Liver (tissue), 9 donors: ENCODE measurements around the gene RAPH1. TPM values are rescaled to one million over a fixed set of nuclear protein-coding genes. Genes with fewer than 3 reads are reported as not detected.
"Not testable (repeated sequence)": the region's sequence is repeated elsewhere in the genome, so short reads cannot be mapped to it uniquely, and the experiment has no call there.

ENCODE experiments used
- DNase-seq: peaks from one replicate; pipeline ENCODE4 v3.0.0-alpha.2; 2017; ENCODE audit warnings: low spot score
- H3K27ac ChIP-seq, 2 donors: one replicate each; pipeline ENCODE4 v1.7.0; 2013; ENCODE audit warnings: inconsistent platforms in 2 of 2, low read length in 2 of 2, control low read depth in 1 of 2, low read depth in 1 of 2, mild to moderate bottlenecking in 1 of 2
- H3K27me3 ChIP-seq, 4 donors: one replicate each; pipeline versions ENCODE4 v1.6.1 to v1.7.0; 2013; ENCODE audit warnings: low read length in 3 of 4, inconsistent platforms in 1 of 4, mild to moderate bottlenecking in 1 of 4, moderate library complexity in 1 of 4; ENCODE audit not compliant: control insufficient read depth in 4 of 4, insufficient read depth in 4 of 4
- H3K36me3 ChIP-seq, 4 donors: one replicate each; pipeline versions ENCODE4 v1.6.1 to v1.7.0; 2013; ENCODE audit warnings: low read length in 3 of 4, mild to moderate bottlenecking in 3 of 4, low read depth in 1 of 4, moderate library complexity in 1 of 4; ENCODE audit not compliant: control insufficient read depth in 4 of 4, insufficient read depth in 3 of 4
- H3K4me1 ChIP-seq, 4 donors: one replicate each; pipeline versions ENCODE4 v1.6.1 to v1.7.0; 2013; ENCODE audit warnings: low read length in 3 of 4, mild to moderate bottlenecking in 3 of 4, moderate library complexity in 1 of 4; ENCODE audit not compliant: control insufficient read depth in 4 of 4, insufficient read depth in 4 of 4
- H3K4me3 ChIP-seq, 3 donors: one replicate each; pipeline versions ENCODE4 v1.6.1 to v1.7.0; 2013; ENCODE audit warnings: low read length in 3 of 3, control low read depth in 1 of 3, low read depth in 1 of 3, mild to moderate bottlenecking in 1 of 3
- H3K9ac ChIP-seq, 2 donors: one replicate each; pipeline ENCODE4 v1.7.0; 2013; ENCODE audit warnings: low read length in 2 of 2, mild to moderate bottlenecking in 2 of 2, moderate library complexity in 2 of 2, control low read depth in 1 of 2, low read depth in 1 of 2
- H3K9me3 ChIP-seq, 4 donors: one replicate each; pipeline versions ENCODE4 v1.6.1 to v1.7.0; 2013; ENCODE audit warnings: low read length in 3 of 4; ENCODE audit not compliant: control insufficient read depth in 4 of 4
- ATF3 ChIP-seq: IDR thresholded peaks from 2 replicates; pipeline ENCODE4 v1.6.1; 2016; ENCODE audit warnings: antibody characterized with exemption
- GABPA ChIP-seq, 2 donors: IDR thresholded peaks in 1 of 2; conservative IDR thresholded peaks in 1 of 2; 2 replicates each; pipeline ENCODE4 v1.6.1; 2016; ENCODE audit warnings: antibody characterized with exemption in 2 of 2, mild to moderate bottlenecking in 1 of 2, moderate library complexity in 1 of 2
- HNF4A ChIP-seq, 2 donors: conservative IDR thresholded peaks; 2 replicates each; pipeline ENCODE4 v1.6.1; 2016; ENCODE audit warnings: antibody characterized with exemption in 2 of 2, mild to moderate bottlenecking in 2 of 2
- HNF4G ChIP-seq: IDR thresholded peaks from 2 replicates; pipeline ENCODE4 v1.6.1; 2016; ENCODE audit warnings: antibody characterized with exemption
- NR2F2 ChIP-seq: IDR thresholded peaks from 2 replicates; pipeline ENCODE4 v1.6.1; 2016; ENCODE audit warnings: antibody characterized with exemption
- RAD21 ChIP-seq, 2 donors: IDR thresholded peaks; 2 replicates each; pipeline ENCODE4 v1.6.1; 2016; ENCODE audit warnings: antibody characterized with exemption in 2 of 2, mild to moderate bottlenecking in 2 of 2
- REST ChIP-seq: IDR thresholded peaks from 2 replicates; pipeline ENCODE4 v1.6.1; 2016; ENCODE audit warnings: antibody characterized with exemption, mild to moderate bottlenecking
- RXRA ChIP-seq, 2 donors: IDR thresholded peaks; 2 replicates each; pipeline ENCODE4 v1.6.1; 2017 to 2018; ENCODE audit warnings: antibody characterized with exemption in 2 of 2, mild to moderate bottlenecking in 1 of 2
- SP1 ChIP-seq: IDR thresholded peaks from 2 replicates; pipeline ENCODE4 v1.6.1; 2018; ENCODE audit warnings: antibody characterized with exemption, mild to moderate bottlenecking
- ZBTB33 ChIP-seq: IDR thresholded peaks from 2 replicates; pipeline ENCODE4 v1.6.1; 2016; ENCODE audit warnings: antibody characterized with exemption
- WGBS: extraction: QIAGEN DNeasy Blood & Tissue Kit; methylation state at CpG from one replicate; pipeline ENCODE4 v1.1.7; 2013; 5-methylcytosine and 5-hydroxymethylcytosine counted together
- polyA plus RNA-seq, 2 donors: library from polyadenylated mRNA; stranded (reverse) in 1 of 2; unstranded in 1 of 2; fragments of 200-250 nt in 1 of 2; fragments of >200 nt in 1 of 2; fragmentation: Nextera tagmentation in 1 of 2; extraction: Ambion mirVana in 1 of 2; gene quantifications; one replicate each; pipeline versions ENCODE4 v1.2.1 to v1.2.3, GENCODE V29; 2013 to 2015
- total RNA-seq, 2 donors: library from RNA; depleted of rRNA; stranded (reverse); fragments of >200 nt; gene quantifications; one replicate each; pipeline ENCODE4 v1.2.3, GENCODE V29; 2014
- donor health status: healthy.
- donor health status: healthy.
- donor health status: healthy.
- donor health status: healthy.
- donor health status: healthy.

Gene RAPH1
- total and polyA plus RNA-seq, 4 donors = 7.0 to 83.1 (median 19.4) TPM

GRCh38 chr2:203527719-203528118 lies 7.4 kb downstream of the RAPH1 start:
- H3K4me1 ChIP-seq = peaks cover 9 to 50% (median 23%) of the 10 kb centered on the region in 4 donors
- no peak overlapping the region for H3K9ac ChIP-seq
- 36% methylated on average over 3 of the region's 3 CpGs for WGBS
- H3K27ac ChIP-seq = peak overlapping the region; percentile 17 to 69
- H3K27me3 ChIP-seq = no peaks in the 10 kb centered on the region
- peaks cover 0 to 2% (median 0%) of the 10 kb centered on the region in 4 donors for H3K36me3 ChIP-seq
- H3K4me3 ChIP-seq = no peak overlapping the region
- no peaks in the 10 kb centered on the region for H3K9me3 ChIP-seq
- no peak for DNase-seq
- TF ChIP-seq RXRA (IDR thresholded peaks at IDR 0.05) = peak; percentile 64 to 70
- TF ChIP-seq REST = peak; percentile 18
- peak in 1 of 2 donors; percentile 9 for TF ChIP-seq RAD21 (IDR thresholded peaks at IDR 0.05)
- TF ChIP-seq HNF4G = peak; percentile 49
- peak; percentile 72 to 78 for TF ChIP-seq HNF4A (conservative IDR thresholded peaks at IDR 0.05)
- TF ChIP-seq NR2F2 = peak; percentile 66
- TF ChIP-seq ATF3 = no peak
- TF ChIP-seq ZBTB33 = no peak
- TF ChIP-seq GABPA (IDR thresholded peaks at IDR 0.05 in 1 of 2, conservative IDR thresholded peaks at IDR 0.05 in 1 of 2) = no peak

GRCh38 chr2:203513268-203513667 lies 21.8 kb downstream of the RAPH1 start:
- not testable (repeated sequence) for H3K4me1 ChIP-seq, H3K36me3 ChIP-seq, H3K27me3 ChIP-seq, H3K4me3 ChIP-seq, H3K9me3 ChIP-seq, DNase-seq, H3K27ac ChIP-seq, H3K9ac ChIP-seq
- 75% methylated on average over 9 of the region's 9 CpGs for WGBS

GRCh38 chr2:203510941-203511305 lies 24.2 kb downstream of the RAPH1 start:
- Histone ChIP-seq H3K9ac (no peak overlapping the region), H3K4me3 (no peak overlapping the region), H3K27me3 (no peaks in the 10 kb centered on the region), H3K9me3 (no peaks in the 10 kb centered on the region), H3K4me1 (peaks cover 0 to 6% (median 4%) of the 10 kb centered on the region in 4 donors), H3K36me3 (peaks cover 0 to 2% (median 0%) of the 10 kb centered on the region in 4 donors), H3K27ac (no peak overlapping the region)
- TF ChIP-seq HNF4A (conservative IDR thresholded peaks at IDR 0.05) = peak in 1 of 2 donors; percentile 3
- no peak for TF ChIP-seq SP1
- 73% methylated on average over 1 of the region's 1 CpG for WGBS
- no peak for DNase-seq
